Progenitor cell of endocrine pancreas (in vitro differentiated cells): ENCODE data around the gene NT5C3B. TPM values are rescaled to one million over a fixed set of nuclear protein-coding genes. Genes with fewer than 3 reads are reported as not detected.
A peak's percentile ranks its signal among the peaks of the same experiment; 100 is the strongest.

ENCODE experiments used
- DNase-seq: peaks from one replicate; pipeline ENCODE4 v3.0.0; 2021; ENCODE audit warnings: low spot score; ENCODE audit not compliant: unreplicated experiment
- H3K27ac Mint-ChIP-seq: 2 replicates; pipeline ENCODE4 v1.8.0; 2021; ENCODE audit warnings: mild to moderate bottlenecking, moderate library complexity, mixed read lengths
- H3K27me3 Mint-ChIP-seq: 2 replicates; pipeline ENCODE4 v1.8.0; 2021; ENCODE audit warnings: mixed read lengths
- H3K36me3 Mint-ChIP-seq: 2 replicates; pipeline ENCODE4 v1.8.0; 2022; ENCODE audit warnings: mixed read lengths; ENCODE audit not compliant: insufficient read depth
- H3K4me1 Mint-ChIP-seq: 2 replicates; pipeline ENCODE4 v1.8.0; 2021; ENCODE audit warnings: low read depth, mixed read lengths
- H3K4me3 Mint-ChIP-seq: 2 replicates; pipeline ENCODE4 v1.8.0; 2021; ENCODE audit warnings: low read depth, mild to moderate bottlenecking, moderate library complexity, mixed read lengths
- H3K9me3 Mint-ChIP-seq: 2 replicates; pipeline ENCODE4 v1.8.0; 2021; ENCODE audit warnings: low read depth, mixed read lengths
- total RNA-seq: library from RNA; stranded (reverse); gene quantifications from 2 replicates; pipeline ENCODE4 v1.2.1, GENCODE V29; 2021
- TF ChIP-seq, protein P1 (sequence below): fragments of 200-600 bp; sonication (generic); IDR thresholded peaks from one replicate; pipeline ENCODE4 v1.5.0; 2021; ENCODE audit warnings: antibody characterized with exemption, mild to moderate bottlenecking; ENCODE audit not compliant: unreplicated experiment

NT5C3B gene
- total RNA-seq, 1 donor from 2014 or later: 115 TPM

DNA sequence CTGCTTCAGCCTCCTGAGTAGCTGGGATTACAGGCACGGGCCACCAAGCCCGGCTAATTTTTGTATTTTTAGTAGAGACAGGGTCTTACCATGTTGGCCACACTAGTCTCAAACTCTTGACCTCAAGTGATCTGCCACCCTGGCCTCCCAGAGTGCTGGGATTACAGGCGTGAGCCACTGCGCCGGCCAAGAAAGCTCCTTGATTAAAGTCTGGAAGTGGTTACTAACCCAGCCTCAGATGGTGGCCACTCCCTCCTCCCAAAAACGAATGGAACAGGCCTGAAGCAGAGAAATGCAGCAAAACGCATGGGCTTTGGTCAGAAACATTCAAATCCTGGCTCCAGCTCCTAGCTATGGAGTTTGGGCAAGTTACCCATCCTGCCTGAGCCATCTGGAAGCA, 11.9 kb downstream of the NT5C3B start:
- Mint-ChIP-seq H3K27me3 (no peaks in the 10 kb centered on the region), H3K36me3 (peaks cover 3% of the 10 kb centered on the region), H3K27ac (no peak overlapping the region), H3K4me1 (no peaks in the 10 kb centered on the region), H3K4me3 (no peak overlapping the region), H3K9me3 (no peaks in the 10 kb centered on the region)
- TF ChIP-seq, protein P1, sequence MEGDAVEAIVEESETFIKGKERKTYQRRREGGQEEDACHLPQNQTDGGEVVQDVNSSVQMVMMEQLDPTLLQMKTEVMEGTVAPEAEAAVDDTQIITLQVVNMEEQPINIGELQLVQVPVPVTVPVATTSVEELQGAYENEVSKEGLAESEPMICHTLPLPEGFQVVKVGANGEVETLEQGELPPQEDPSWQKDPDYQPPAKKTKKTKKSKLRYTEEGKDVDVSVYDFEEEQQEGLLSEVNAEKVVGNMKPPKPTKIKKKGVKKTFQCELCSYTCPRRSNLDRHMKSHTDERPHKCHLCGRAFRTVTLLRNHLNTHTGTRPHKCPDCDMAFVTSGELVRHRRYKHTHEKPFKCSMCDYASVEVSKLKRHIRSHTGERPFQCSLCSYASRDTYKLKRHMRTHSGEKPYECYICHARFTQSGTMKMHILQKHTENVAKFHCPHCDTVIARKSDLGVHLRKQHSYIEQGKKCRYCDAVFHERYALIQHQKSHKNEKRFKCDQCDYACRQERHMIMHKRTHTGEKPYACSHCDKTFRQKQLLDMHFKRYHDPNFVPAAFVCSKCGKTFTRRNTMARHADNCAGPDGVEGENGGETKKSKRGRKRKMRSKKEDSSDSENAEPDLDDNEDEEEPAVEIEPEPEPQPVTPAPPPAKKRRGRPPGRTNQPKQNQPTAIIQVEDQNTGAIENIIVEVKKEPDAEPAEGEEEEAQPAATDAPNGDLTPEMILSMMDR: no peak
- DNase-seq: no peak

DNA sequence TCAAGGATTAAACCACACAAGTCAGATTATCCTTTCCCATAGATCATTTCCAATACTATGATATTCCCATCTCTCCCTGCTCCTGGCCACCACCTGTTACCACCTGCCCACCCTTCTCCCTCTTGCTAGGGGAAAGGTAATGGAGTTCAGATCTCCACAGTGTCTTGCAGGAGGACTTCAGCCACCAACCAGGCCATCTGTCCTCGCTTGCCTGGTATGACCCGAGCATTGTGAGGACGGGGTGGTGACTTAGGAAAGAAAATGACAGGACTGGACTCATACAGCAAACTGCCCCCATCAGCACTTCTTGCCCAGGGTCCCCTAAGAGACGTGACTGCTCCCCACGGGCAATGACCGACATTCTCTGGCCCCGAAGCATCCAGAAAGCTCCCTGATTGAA, 12.5 kb downstream of the NT5C3B start:
- Mint-ChIP-seq H3K27ac (no peak overlapping the region), H3K27me3 (no peaks in the 10 kb centered on the region), H3K9me3 (no peaks in the 10 kb centered on the region), H3K36me3 (peaks cover 3% of the 10 kb centered on the region), H3K4me3 (no peak overlapping the region), H3K4me1 (no peaks in the 10 kb centered on the region)
- no peak for DNase-seq
- TF ChIP-seq, protein P1: no peak

DNA sequence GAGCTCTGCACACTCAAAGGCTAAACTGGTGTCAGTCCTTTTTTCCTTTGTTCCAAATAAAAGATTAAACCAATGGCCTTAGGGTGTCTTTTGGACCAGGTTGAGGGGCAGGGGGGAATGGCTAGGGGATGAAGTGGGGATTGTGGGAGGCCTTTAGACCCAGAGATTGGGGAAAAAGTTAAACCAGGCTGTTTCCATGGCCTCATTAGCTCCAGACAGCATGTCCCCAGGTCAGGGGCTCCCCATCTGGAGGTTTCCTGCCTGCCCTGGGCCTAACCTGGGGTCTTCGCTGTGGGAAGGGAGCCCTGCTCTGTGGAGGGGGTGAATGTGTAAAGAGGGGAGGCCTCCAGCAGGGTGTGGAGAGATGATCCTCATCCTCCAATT, 12.9 kb downstream of the NT5C3B start:
- DNase-seq: no peak
- TF ChIP-seq, protein P1: no peak
- H3K9me3 Mint-ChIP-seq: no peaks in the 10 kb centered on the region
- H3K27ac Mint-ChIP-seq: no peak overlapping the region
- no peaks in the 10 kb centered on the region for H3K4me1 Mint-ChIP-seq
- H3K27me3 Mint-ChIP-seq: no peaks in the 10 kb centered on the region
- H3K36me3 Mint-ChIP-seq: peaks cover 3% of the 10 kb centered on the region
- H3K4me3 Mint-ChIP-seq: no peak overlapping the region

DNA sequence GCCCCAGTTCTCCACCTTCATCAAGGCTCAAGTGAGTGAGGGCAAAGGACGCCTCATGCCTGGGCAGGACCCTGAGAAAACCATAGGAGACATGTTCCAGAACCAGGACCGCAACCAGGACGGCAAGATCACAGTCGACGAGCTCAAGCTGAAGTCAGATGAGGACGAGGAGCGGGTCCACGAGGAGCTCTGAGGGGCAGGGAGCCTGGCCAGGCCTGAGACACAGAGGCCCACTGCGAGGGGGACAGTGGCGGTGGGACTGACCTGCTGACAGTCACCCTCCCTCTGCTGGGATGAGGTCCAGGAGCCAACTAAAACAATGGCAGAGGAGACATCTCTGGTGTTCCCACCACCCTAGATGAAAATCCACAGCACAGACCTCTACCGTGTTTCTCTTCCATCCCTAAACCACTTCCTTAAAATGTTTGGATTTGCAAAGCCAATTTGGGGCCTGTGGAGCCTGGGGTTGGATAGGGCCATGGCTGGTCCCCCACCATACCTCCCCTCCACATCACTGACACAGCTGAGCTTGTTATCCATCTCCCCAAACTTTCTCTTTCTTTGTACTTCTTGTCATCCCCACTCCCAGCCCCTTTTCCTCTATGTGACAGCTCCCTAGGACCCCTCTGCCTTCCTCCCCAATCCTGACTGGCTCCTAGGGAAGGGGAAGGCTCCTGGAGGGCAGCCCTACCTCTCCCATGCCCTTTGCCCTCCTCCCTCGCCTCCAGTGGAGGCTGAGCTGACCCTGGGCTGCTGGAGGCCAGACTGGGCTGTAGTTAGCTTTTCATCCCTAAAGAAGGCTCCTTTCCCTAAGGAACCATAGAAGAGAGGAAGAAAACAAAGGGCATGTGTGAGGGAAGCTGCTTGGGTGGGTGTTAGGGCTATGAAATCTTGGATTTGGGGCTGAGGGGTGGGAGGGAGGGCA, 13.6 kb downstream of the NT5C3B start:
- Mint-ChIP-seq H3K9me3 (no peaks in the 10 kb centered on the region), H3K27ac (peak overlapping the region; percentile 80), H3K27me3 (no peaks in the 10 kb centered on the region), H3K36me3 (peaks cover 2% of the 10 kb centered on the region), H3K4me1 (no peaks in the 10 kb centered on the region), H3K4me3 (no peak overlapping the region)
- no peak for DNase-seq
- TF ChIP-seq, protein P1: no peak

DNA sequence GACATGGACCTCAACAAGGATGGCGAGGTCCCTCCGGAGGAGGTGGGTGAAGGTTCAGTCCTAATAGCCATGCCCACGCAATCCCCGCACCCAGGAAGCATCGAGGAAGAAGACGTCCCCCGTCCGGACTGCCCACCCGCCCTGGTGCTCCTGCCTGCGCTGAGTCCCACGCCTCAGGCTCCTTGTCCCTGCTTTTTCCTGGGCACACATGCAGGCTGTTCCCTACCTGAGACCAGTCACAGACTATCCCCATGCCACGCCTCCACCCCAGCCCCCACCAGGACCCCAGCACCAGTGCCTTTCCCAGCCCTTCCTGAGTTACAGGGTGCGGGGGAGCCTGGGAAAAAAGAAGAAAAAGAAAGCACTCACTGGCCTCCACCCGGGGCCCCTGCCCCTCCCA, 14.3 kb downstream of the NT5C3B start:
- TF ChIP-seq, protein P1: no peak
- H3K36me3 Mint-ChIP-seq: peaks cover 2% of the 10 kb centered on the region
- DNase-seq: no peak
- no peaks in the 10 kb centered on the region for H3K9me3 Mint-ChIP-seq
- no peaks in the 10 kb centered on the region for H3K4me1 Mint-ChIP-seq
- peak overlapping the region; percentile 78 for H3K27ac Mint-ChIP-seq
- H3K4me3 Mint-ChIP-seq: no peak overlapping the region
- H3K27me3 Mint-ChIP-seq: no peaks in the 10 kb centered on the region
